HG03066 (cell line): ENCODE data around the gene CCDC97.
"Not testable (repeated sequence)": the region's sequence is repeated elsewhere in the genome, so short reads cannot be mapped to it uniquely, and the experiment has no call there.

Experiments
- ATAC-seq: cut with Tn5 transposase; IDR thresholded peaks from one replicate; pipeline ENCODE4 v1.9.1; 2021; ENCODE audit warnings: low read depth; ENCODE audit not compliant: unreplicated experiment

CCDC97 gene

DNA sequence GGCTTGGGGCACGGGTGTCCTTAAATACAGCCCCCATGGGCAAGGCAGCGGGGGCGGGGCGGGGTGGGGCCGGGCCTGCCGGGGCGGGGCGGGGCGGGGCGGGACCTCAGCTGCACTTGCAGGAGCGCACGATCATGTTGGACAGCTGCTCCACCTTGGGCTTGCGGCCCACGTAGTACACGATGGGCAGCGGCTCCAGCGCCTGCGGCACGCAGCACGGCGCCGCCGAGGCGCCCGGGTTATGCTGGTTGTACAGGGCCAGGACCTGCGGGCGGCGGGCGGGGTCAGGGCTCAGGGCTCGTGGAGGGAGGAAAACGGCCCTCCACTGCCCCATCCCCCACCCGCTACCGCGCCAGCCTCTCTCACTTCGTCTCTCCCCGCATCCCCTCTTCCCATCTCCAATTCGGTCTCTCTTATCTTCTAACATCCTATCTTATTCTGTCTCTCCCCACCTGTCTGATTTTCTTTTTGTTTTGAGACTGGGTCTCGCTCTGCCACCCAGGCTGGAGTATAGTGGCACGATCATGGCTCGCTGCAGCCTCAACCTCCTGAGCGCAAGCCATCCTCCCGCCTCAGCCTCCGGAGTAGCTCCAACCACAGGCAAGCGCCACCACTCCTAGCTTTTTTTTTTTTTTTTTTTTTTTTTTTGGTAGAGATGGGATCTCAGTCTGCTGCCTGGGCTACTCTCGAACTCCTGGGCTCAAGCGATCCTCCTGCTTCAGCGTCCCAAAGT, 21.1 kb downstream of the CCDC97 start:
- ATAC-seq: no peak

DNA sequence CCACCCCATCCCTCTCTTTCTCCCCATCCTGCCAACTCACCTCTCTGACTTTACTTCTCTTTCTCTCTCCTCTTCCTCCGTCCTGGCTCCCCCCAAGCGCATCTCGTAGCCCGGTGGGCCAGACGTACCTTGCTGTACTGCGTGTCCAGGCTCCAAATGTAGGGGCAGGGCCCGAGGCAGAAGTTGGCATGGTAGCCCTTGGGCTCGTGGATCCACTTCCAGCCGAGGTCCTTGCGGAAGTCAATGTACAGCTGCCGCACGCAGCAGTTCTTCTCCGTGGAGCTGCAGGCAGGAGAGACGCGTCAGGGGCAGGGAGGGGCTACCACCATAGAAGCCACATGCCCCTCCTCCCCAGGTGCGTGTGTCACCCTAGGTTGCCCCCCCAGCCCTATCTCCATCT, 22.0 kb downstream of the CCDC97 start:
- ATAC-seq: no peak

DNA sequence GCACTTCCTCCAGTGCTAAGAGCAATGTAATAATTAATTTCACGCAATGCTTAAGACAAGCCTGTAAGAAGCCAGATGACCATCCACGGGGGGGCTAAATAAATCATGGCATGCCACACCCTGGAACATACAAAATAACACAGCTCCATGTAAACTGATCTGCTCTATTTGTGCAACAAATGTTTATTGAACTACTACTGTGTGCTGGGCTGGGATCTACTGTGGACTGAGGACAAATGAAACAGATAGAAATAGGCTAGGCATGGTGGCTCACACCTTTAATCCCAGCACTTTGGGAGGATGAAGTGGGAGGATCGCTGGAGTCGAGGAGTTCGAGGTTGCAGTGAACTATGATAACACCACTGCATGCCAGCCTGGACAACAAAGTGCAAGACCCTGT, 22.5 kb downstream of the CCDC97 start:
- ATAC-seq: no peak

DNA sequence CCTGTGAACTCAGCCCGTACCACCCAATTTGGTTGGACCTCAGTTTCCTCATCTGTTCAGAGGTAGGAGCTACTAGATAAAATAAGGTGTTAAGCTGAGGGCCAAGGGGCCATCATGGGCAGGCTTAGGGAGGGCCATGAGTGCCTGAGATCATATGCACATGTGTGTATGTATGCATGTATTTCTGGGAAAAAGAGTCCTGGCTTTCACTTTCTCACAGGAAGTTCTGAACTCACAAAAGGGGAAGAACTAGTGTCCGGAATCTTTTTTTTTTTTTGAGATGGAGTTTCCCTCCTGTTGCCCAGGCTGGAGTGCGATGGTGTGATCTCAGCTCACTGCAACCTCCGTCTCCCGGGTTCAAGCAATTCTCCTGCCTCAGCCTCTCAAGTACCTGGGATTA, 24.8 kb downstream of the CCDC97 start:
- ATAC-seq: no peak

DNA sequence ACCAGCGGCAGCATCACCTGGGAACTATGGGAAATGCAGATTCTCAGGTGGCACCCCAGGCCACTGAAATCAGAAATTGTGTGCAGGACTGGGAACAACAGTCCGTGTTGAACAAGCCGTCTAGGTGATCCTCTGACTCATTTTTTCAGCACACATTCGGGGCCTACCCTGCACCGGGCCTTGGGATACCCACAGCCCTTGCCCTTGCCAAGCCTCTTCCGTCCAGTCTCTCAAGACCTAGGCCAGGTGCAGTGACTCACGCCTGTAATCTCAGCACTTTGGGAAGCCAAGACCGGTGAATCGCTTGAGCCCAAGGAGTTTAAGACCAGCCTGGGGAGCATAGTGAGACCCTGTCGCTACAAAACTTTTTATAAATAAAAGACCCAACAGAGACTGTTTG, 25.5 kb downstream of the CCDC97 start:
- no peak for ATAC-seq

DNA sequence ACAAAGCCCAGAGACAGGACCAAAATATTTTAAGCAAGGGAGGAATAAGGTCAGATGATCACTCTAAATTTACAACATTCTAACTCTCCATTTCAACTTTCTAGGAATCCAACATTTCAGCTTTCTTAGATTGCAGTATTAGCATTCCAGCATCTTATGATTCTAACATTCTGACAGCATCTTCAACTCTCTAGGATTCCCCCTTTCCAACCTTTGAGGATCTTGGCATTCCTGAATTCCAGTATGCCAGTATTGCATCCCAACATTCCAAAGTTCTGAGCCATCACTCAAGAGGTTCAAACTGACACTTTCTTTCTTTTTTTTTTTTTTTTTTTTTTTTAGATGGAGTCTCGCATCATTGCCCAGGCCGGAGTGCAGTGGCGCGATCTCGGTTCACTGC, 30.0 kb downstream of the CCDC97 start:
- ATAC-seq: no peak

DNA sequence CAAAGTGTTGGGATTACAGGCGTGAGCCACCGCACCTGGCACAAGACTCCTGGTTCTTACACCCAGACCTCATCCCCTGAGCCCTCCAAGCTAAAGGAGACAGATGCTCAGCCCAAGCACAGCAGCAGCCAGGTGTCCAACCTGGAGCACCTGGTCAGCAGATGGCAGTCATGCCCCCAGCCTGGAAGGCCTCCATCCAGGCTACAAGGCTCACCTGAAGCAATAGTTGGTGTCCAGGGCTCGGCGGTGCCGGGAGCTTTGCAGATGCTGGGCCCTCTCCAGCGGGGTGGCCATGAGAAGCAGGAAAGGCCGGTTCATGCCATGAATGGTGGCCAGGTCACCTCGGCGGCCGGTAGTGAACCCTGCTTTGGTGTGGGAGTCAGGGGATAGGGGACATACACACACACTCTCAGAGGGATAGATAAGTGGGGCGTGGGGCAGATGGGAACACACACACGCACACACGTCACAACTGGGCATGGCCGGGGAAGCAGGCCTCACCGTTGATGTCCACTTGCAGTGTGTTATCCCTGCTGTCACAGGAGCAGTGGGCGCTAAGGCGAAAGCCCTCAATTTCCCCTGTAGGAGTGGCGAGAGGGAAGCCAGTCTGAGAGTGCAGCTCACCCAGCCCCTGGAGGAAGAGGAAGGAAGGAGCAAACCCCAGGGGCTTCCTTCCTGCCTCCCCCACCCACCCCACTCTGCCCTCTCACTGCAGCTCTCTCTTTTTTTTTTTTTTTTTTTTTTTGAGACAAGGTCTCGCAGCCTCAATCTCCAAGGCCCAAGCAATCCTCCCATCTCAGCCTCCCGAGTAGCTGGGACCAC, 31.9 kb downstream of the CCDC97 start:
- ATAC-seq: no peak

DNA sequence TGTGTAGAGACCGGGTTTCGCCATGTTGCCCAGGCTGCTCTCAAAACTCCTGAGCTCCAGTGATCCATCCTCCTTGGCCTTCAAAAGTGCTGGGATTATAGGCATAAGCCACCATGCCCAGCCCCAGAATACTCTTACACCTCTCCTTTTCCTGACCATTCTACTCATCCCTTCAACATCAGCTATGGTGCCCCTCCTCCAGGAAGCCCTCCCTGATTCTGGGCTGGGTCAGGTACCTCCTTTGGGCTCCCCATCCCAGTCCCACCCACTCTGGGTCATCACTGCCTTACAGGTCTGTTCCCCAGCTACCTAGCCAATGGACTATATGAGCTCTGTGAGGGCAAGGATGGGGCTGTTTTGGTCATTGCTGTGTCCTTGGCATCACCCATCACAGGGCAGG, 34.2 kb downstream of the CCDC97 start:
- ATAC-seq: no peak

GRCh38 chr19:41346916-41347315, 36.9 kb downstream of the CCDC97 start:
- ATAC-seq: not testable (repeated sequence)

GRCh38 chr19:41350735-41351338, 40.9 kb downstream of the CCDC97 start:
- no peak for ATAC-seq

DNA sequence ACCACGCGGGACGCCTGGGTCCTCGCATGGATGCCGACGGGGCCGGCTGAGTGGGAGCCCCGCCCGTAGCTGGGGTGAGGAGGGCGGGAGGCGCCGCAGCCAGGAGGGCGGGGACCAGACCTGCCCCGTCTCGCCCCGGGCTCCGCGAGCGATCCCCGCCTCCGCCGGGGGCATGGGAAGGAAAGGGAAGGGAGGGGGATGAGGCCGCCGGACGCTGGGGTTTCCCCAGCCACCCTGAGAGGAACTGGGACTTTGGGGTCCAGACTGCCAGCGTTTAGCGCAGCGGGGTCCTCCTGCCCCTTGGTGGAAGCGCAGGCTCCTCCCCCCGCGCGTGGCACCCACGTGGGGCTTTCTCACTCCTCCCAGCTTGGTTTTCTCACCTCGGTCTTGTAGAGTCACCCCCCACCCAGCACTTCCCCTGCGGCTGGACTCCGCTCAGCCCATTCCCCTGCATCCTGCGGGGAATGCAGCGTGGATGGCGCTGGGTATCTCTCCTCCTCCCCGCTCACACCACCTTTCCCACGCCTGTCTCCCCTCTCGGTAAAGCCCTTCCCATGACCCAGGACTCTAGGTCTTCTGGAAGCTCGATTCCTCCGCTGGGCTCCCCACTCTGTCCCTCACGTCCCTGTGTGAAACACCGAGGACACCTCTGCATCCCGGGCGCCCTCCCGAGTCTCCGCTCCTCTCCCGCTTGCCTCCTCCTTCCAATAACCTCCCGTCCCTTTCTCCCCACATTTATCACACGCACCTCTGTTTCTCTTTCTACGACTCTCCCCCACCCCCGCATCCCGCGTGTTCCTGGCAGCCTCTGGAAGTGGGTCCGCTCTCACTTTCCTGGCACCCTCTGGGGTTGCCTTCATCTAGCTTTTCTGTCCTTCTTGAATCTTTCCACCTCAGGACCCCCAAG, 41.6 kb downstream of the CCDC97 start:
- no peak for ATAC-seq

- no peak for ATAC-seq
Observed at GRCh38 chr19:41352279-41352608, 42.3 kb downstream of the CCDC97 start.

DNA sequence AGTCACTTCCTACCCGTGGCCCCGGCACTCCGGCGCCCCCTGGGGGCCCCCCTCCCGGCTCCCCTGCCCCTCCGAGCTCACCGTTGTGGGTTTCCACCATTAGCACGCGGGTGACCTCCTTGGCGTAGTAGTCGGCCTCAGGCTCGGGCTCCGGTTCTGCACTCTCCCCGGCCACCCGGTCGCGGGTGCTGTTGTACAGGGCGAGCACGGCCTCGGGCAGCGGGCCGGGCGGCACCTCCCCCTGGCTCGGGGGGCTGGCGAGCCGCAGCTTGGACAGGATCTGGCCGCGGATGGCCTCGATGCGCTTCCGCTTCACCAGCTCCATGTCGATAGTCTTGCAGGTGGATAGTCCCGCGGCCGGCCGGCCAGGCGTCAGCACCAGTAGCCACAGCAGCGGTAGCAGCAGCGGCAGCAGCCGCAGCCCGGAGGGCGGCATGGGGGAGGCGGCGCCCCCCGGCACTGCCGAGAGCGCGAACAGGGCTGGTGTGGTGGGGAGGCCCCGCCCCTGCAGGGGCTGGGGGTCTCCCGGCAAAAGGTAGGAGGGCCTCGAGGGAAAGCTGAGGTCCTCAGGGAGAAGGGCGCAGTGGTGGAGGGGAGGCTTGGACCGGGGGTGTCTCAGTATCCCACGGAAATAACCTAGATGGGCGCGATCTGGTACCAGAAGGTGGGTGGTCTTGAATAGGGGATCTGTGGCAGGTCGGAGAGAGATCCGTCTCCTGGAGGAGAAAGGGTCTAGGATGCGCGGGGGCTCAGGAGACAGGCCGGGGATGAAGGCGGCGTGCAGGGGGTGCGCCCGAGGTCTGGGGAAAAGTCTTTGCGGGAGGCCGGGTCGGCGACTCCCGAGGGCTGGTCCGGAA, 42.9 kb downstream of the CCDC97 start:
- no peak for ATAC-seq

- peak; percentile 45 for ATAC-seq
Observed at GRCh38 chr19:41353466-41354342, 43.7 kb downstream of the CCDC97 start, which contains the start of gene TGFB1. TSS of gene TGFB1 (minus strand) at chr19:41353922. CDS start at chr19:41353044, 878 bp downstream.

- ATAC-seq: no peak
Observed at GRCh38 chr19:41354343-41354953, 44.5 kb downstream of the CCDC97 start.

DNA sequence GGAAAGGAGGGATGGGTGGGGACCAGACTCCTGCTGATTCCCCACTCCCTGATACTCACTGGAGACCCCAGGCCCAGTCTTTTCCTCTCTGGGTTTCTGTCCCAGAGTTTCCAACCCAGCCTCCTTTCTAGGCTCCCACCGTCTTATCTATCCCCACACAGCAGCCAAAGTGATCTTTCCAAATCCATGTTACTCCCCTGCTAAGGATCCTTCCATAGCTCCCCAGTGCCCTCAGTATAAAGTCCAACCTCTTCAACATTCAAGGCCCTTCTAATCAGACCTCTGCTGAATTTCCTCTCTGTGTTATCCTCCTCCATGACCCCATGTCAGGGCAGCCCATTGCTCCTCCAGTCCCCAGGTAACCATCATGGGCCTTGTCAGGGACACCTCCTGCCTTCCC, 45.1 kb downstream of the CCDC97 start:
- ATAC-seq: no peak

GRCh38 chr19:41355802-41356201, 45.8 kb downstream of the CCDC97 start:
- ATAC-seq: no peak

GRCh38 chr19:41356984-41357739, 47.2 kb downstream of the CCDC97 start:
- no peak for ATAC-seq
